HepG2 (cell line): ENCODE results near the gene KPNA3. TPM values are rescaled to one million over a fixed set of nuclear protein-coding genes. Genes with fewer than 3 reads are reported as not detected.

Experiments
- EP300 ChIP-seq, 3 experiments: sonication (generic) in 1 of 3; formaldehyde crosslinking in 1 of 3; IDR thresholded peaks; 2 replicates each; pipeline versions ENCODE4 v1.5.1 to v1.6.1; 2011 to 2020; ENCODE audit warnings: low read depth in 2 of 3, low read length in 2 of 3, borderline replicate concordance in 1 of 3, improper control_type of control experiment in 1 of 3, mild to moderate bottlenecking in 1 of 3, missing genetic modification reagents in 1 of 3, moderate library complexity in 1 of 3
- ETV5 ChIP-seq: IDR thresholded peaks from 2 replicates; pipeline ENCODE4 v1.6.1; 2018; ENCODE audit warnings: missing biosample characterization, missing genetic modification reagents, inconsistent platforms, borderline replicate concordance
- FOSL2 ChIP-seq: sonication (generic); formaldehyde crosslinking; IDR thresholded peaks from 2 replicates; pipeline ENCODE4 v1.4.0; 2020; ENCODE audit warnings: missing genetic modification reagents
- HNRNPUL1 ChIP-seq: fragments of 200-400 bp; formaldehyde crosslinking; IDR thresholded peaks from 2 replicates; pipeline ENCODE4 v1.6.1; 2017; ENCODE audit warnings: low read depth, mild to moderate bottlenecking, low read length, moderate library complexity
- NFATC3 ChIP-seq: sonication (generic); formaldehyde crosslinking; IDR thresholded peaks from 2 replicates; pipeline ENCODE4 v1.5.1; 2020; ENCODE audit warnings: mild to moderate bottlenecking, missing genetic modification reagents
- NFYC ChIP-seq: IDR thresholded peaks from 2 replicates; pipeline ENCODE4 v1.6.1; 2016; ENCODE audit warnings: missing genetic modification reagents, missing compliant biosample characterization
- PAXIP1 ChIP-seq: sonication (generic); formaldehyde crosslinking; conservative IDR thresholded peaks from 2 replicates; pipeline ENCODE4 v1.4.0; 2020; ENCODE audit warnings: mild to moderate bottlenecking, missing genetic modification reagents, moderate library complexity
- POLR2G ChIP-seq: fragments of 200-400 bp; formaldehyde crosslinking; IDR thresholded peaks from 2 replicates; pipeline ENCODE4 v1.6.1; 2018; ENCODE audit warnings: mild to moderate bottlenecking, low read depth, low read length, moderate library complexity
- SOX5 ChIP-seq: IDR thresholded peaks from 2 replicates; pipeline ENCODE4 v1.6.1; 2016; ENCODE audit warnings: borderline replicate concordance
- SP5 ChIP-seq: IDR thresholded peaks from 2 replicates; pipeline ENCODE4 v1.6.1; 2016; ENCODE audit warnings: low read depth, borderline replicate concordance
- SRF ChIP-seq: IDR thresholded peaks from 2 replicates; pipeline ENCODE4 v1.6.1; 2011; ENCODE audit warnings: mild to moderate bottlenecking, low read depth, low read length, moderate library complexity
- U2AF1 ChIP-seq: fragments of 200-400 bp; formaldehyde crosslinking; optimal IDR thresholded peaks from 2 replicates; pipeline ENCODE3; 2017; ENCODE audit warnings: mild to moderate bottlenecking, low read depth, low read length
- ZBTB10 ChIP-seq: sonication (generic); formaldehyde crosslinking; IDR thresholded peaks from 2 replicates; pipeline ENCODE4 v1.4.0; 2020; ENCODE audit warnings: missing genetic modification reagents, borderline replicate concordance
- ZBTB3 ChIP-seq: sonication (generic); formaldehyde crosslinking; IDR thresholded peaks from 2 replicates; pipeline ENCODE4 v1.4.0; 2020; ENCODE audit warnings: low read depth, mild to moderate bottlenecking, moderate library complexity, missing genetic modification reagents, borderline replicate concordance
- ZNF160 ChIP-seq: sonication (generic); formaldehyde crosslinking; IDR thresholded peaks from 2 replicates; pipeline ENCODE4 v1.8.0; 2022; ENCODE audit warnings: mild to moderate bottlenecking, inconsistent platforms, missing genetic modification reagents
- ZNF441 ChIP-seq: sonication (generic); formaldehyde crosslinking; IDR thresholded peaks from 2 replicates; pipeline ENCODE4 v1.7.0; 2021; ENCODE audit warnings: missing genetic modification reagents, borderline replicate concordance
- ZNF546 ChIP-seq: sonication (generic); formaldehyde crosslinking; conservative IDR thresholded peaks from 2 replicates; pipeline ENCODE4 v1.8.1; 2023; ENCODE audit warnings: mild to moderate bottlenecking, missing genetic modification reagents
- ZSCAN9 ChIP-seq: IDR thresholded peaks from 2 replicates; pipeline ENCODE4 v1.6.1; 2016; ENCODE audit warnings: borderline replicate concordance
- ZXDC ChIP-seq: sonication (generic); formaldehyde crosslinking; IDR thresholded peaks from 2 replicates; pipeline ENCODE4 v1.5.0; 2020; ENCODE audit warnings: mild to moderate bottlenecking, missing genetic modification reagents
- ZZZ3 ChIP-seq: sonication (generic); formaldehyde crosslinking; IDR thresholded peaks from 2 replicates; pipeline ENCODE4 v1.4.0; 2020; ENCODE audit warnings: missing genetic modification reagents, mild to moderate bottlenecking, borderline replicate concordance
- polyA plus RNA-seq, 8 experiments: library from polyadenylated mRNA; depleted of rRNA in 3 of 8; stranded (reverse) in 7 of 8; unstranded in 1 of 8; fragments of >200 nt; fragmentation: Illumina TruSeq in 4 of 8; extraction: Trizol in 4 of 8; gene quantifications; 2 replicates each; pipeline versions ENCODE4 v1.2.1 to v1.2.3, GENCODE V29; 2011 to 2016; ENCODE audit warnings: low read depth in 4 of 8, missing spikeins in 1 of 8, mixed read lengths in 1 of 8; ENCODE audit not compliant: insufficient read depth in 1 of 8
- total RNA-seq, 5 experiments: library from RNA; depleted of rRNA; stranded (reverse); fragments of >200 nt; fragmentation: Illumina TruSeq; extraction: Trizol; gene quantifications; 2 replicates each; pipeline ENCODE4 v1.2.3, GENCODE V29; 2016; ENCODE audit warnings: low read depth in 1 of 5

Gene KPNA3
- total and polyA plus RNA-seq, 2 of the 13 experiments (the other 11 are each of a cell fraction or from before 2014, with no cell fraction given): 13.0 to 28.9 TPM

- TF ChIP-seq ZXDC (CRISPR knock-in tag) (no peak), NFATC3 (no peak), NFYC (CRISPR knock-in tag) (no peak), ZBTB10 (CRISPR knock-in tag) (no peak), FOSL2 (CRISPR knock-in tag) (0 out of 2 replicates have a peak, but pooled peaks have one; percentile 28), ETV5 (peak; percentile 73; the same call in 1 of the 2 replicates), ZZZ3 (no peak), HNRNPUL1 (no peak), POLR2G (no peak), U2AF1 (no peak), ZNF441 (CRISPR knock-in tag) (no peak), EP300 (IDR thresholded peaks at IDR 0.05; ENCODE audit: low read depth in 2 of 2, low read length in 2 of 2) (peak in 1 of 2 experiments; percentile 71; a peak in 2 of 4 replicates), EP300 (CRISPR knock-in tag; IDR thresholded peaks at IDR 0.05; ENCODE audit: borderline replicate concordance) (peak; percentile 69; the same call in 1 of the 2 replicates), SP5 (CRISPR knock-in tag) (peak; percentile 85), SRF (no peak), ZBTB3 (CRISPR knock-in tag) (no peak), SOX5 (peak; percentile 51; the same call in 1 of the 2 replicates), PAXIP1 (peak; percentile 79), ZSCAN9 (CRISPR knock-in tag) (no peak), ZNF160 (CRISPR knock-in tag) (no peak), ZNF546 (CRISPR knock-in tag) (no peak)
Observed at GRCh38 chr13:49820591-49821215, 28.2 kb upstream of the KPNA3 start (continued).
